ENCODE data around the gene TAB2.

DNA sequence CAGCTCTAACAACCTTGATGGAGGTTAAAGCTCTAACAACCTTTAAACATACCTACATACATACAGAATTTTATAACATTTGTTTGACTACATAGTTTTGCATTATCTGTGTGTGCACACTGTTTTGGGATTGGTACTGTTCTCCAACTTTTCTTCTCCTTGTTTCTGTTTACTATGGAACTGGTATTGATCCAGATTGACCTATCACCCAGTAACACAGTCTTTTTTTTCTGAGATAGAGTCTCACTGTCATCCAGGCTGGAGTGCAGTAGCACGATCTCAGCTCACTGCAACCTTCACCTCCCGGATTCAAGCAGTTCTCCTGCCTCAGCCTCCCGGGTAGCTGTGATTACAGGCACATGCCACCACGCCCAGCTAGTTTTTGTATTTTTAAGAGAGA is 65.9 kb downstream of the TAB2 start:
- TF ChIP-seq, protein P1, sequence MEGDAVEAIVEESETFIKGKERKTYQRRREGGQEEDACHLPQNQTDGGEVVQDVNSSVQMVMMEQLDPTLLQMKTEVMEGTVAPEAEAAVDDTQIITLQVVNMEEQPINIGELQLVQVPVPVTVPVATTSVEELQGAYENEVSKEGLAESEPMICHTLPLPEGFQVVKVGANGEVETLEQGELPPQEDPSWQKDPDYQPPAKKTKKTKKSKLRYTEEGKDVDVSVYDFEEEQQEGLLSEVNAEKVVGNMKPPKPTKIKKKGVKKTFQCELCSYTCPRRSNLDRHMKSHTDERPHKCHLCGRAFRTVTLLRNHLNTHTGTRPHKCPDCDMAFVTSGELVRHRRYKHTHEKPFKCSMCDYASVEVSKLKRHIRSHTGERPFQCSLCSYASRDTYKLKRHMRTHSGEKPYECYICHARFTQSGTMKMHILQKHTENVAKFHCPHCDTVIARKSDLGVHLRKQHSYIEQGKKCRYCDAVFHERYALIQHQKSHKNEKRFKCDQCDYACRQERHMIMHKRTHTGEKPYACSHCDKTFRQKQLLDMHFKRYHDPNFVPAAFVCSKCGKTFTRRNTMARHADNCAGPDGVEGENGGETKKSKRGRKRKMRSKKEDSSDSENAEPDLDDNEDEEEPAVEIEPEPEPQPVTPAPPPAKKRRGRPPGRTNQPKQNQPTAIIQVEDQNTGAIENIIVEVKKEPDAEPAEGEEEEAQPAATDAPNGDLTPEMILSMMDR (tag by site-specific recombination; IDR thresholded peaks at IDR 0.05), result no peak
- TF ChIP-seq, protein P2, sequence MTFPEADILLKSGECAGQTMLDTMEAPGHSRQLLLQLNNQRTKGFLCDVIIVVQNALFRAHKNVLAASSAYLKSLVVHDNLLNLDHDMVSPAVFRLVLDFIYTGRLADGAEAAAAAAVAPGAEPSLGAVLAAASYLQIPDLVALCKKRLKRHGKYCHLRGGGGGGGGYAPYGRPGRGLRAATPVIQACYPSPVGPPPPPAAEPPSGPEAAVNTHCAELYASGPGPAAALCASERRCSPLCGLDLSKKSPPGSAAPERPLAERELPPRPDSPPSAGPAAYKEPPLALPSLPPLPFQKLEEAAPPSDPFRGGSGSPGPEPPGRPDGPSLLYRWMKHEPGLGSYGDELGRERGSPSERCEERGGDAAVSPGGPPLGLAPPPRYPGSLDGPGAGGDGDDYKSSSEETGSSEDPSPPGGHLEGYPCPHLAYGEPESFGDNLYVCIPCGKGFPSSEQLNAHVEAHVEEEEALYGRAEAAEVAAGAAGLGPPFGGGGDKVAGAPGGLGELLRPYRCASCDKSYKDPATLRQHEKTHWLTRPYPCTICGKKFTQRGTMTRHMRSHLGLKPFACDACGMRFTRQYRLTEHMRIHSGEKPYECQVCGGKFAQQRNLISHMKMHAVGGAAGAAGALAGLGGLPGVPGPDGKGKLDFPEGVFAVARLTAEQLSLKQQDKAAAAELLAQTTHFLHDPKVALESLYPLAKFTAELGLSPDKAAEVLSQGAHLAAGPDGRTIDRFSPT (tag by site-specific recombination; IDR thresholded peaks at IDR 0.05), result no peak
- TF ChIP-seq ZNF664 (tag by site-specific recombination; IDR thresholded peaks at IDR 0.05) (no peak), ZNF747 (tag by site-specific recombination; IDR thresholded peaks at IDR 0.05) (no peak), HOXC10 (CRISPR knock-in tag; IDR thresholded peaks at IDR 0.05) (no peak), ZNF76 (tag by site-specific recombination; IDR thresholded peaks at IDR 0.05; ENCODE audit: borderline replicate concordance, low read depth) (no peak), REPIN1 (tag by site-specific recombination; IDR thresholded peaks at IDR 0.05; ENCODE audit: low read depth) (no peak), PRDM1 (tag by site-specific recombination; IDR thresholded peaks at IDR 0.05) (no peak), ZNF394 (tag by site-specific recombination; IDR thresholded peaks at IDR 0.05; ENCODE audit: borderline replicate concordance) (no peak), OVOL3 (tag by site-specific recombination; IDR thresholded peaks at IDR 0.05) (no peak), ZFP3 (tag by site-specific recombination; IDR thresholded peaks at IDR 0.05; ENCODE audit: low read depth) (no peak)
- TF ChIP-seq, protein P3, sequence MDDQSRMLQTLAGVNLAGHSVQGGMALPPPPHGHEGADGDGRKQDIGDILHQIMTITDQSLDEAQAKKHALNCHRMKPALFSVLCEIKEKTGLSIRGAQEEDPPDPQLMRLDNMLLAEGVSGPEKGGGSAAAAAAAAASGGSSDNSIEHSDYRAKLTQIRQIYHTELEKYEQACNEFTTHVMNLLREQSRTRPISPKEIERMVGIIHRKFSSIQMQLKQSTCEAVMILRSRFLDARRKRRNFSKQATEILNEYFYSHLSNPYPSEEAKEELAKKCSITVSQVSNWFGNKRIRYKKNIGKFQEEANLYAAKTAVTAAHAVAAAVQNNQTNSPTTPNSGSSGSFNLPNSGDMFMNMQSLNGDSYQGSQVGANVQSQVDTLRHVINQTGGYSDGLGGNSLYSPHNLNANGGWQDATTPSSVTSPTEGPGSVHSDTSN (CRISPR knock-in tag; IDR thresholded peaks at IDR 0.05), result no peak
- TF ChIP-seq, protein P4, sequence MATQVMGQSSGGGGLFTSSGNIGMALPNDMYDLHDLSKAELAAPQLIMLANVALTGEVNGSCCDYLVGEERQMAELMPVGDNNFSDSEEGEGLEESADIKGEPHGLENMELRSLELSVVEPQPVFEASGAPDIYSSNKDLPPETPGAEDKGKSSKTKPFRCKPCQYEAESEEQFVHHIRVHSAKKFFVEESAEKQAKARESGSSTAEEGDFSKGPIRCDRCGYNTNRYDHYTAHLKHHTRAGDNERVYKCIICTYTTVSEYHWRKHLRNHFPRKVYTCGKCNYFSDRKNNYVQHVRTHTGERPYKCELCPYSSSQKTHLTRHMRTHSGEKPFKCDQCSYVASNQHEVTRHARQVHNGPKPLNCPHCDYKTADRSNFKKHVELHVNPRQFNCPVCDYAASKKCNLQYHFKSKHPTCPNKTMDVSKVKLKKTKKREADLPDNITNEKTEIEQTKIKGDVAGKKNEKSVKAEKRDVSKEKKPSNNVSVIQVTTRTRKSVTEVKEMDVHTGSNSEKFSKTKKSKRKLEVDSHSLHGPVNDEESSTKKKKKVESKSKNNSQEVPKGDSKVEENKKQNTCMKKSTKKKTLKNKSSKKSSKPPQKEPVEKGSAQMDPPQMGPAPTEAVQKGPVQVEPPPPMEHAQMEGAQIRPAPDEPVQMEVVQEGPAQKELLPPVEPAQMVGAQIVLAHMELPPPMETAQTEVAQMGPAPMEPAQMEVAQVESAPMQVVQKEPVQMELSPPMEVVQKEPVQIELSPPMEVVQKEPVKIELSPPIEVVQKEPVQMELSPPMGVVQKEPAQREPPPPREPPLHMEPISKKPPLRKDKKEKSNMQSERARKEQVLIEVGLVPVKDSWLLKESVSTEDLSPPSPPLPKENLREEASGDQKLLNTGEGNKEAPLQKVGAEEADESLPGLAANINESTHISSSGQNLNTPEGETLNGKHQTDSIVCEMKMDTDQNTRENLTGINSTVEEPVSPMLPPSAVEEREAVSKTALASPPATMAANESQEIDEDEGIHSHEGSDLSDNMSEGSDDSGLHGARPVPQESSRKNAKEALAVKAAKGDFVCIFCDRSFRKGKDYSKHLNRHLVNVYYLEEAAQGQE (tag by site-specific recombination; IDR thresholded peaks at IDR 0.05), result no peak
